ENCODE measurements around the gene DAB2. TPM values are rescaled to one million over a fixed set of nuclear protein-coding genes. Genes with fewer than 3 reads are reported as not detected.

The DAB2 gene
- total RNA-seq, 1 experiment from 2014 or later, result 5.5 TPM

- Histone ChIP-seq H4K20me1 (ENCODE audit: insufficient read depth) (no peaks in the 10 kb centered on the region), H3K79me2 (ENCODE audit: insufficient read depth, low read length) (no peaks in the 10 kb centered on the region), H3K9me2 (ENCODE audit: insufficient read depth) (no peaks in the 10 kb centered on the region), H2AFZ (ENCODE audit: low read depth, low read length, poor library complexity, severe bottlenecking) (no peak overlapping the region), H3K27ac (ENCODE audit: low read depth, low read length) (no peak overlapping the region), H3K4me1 (ENCODE audit: control insufficient read depth in 1 of 2, insufficient read depth in 2 of 2, low read length in 2 of 2) (peaks cover 0 to 7% of the 10 kb centered on the region in 2 experiments; a peak in 1 of 4 replicates), H3K4me2 (ENCODE audit: low read length) (no peak overlapping the region), H3K9ac (ENCODE audit: low read length) (no peak overlapping the region), H3K4me3 (replicated peaks in 1 of 2; ENCODE audit: low read depth in 1 of 2, low read length in 2 of 2) (no peak overlapping the region), H3K36me3 (ENCODE audit: control insufficient read depth in 1 of 2, insufficient read depth in 2 of 2, low read length in 2 of 2) (no peaks in the 10 kb centered on the region), H3K27me3 (ENCODE audit: insufficient read depth, low read length) (no peaks in the 10 kb centered on the region), H3K9me3 (ENCODE audit: control insufficient read depth in 1 of 2, insufficient read depth in 1 of 2, low read depth in 1 of 2, low read length in 2 of 2) (no peaks in the 10 kb centered on the region)
- no TSS peak for BruUV-seq (replicated peaks)
- ChIA-PET CTCF (interaction anchor here (1.1 kb wide), 1 partner anchor 21 kb away, joined by 4 read pairs; no protein-coding TSS in a partner anchor), RAD21 (ENCODE audit: low non-redundant PET in 1 of 2, low total read pairs in 2 of 2, uncharacterized antibody in 2 of 2, unreplicated experiment in 2 of 2) (interaction anchor here in 1 of 2 experiments (0.6 kb wide), 1 partner anchor 193 kb away, joined by 4 read pairs; no protein-coding TSS in a partner anchor), POLR2A (no interaction called here)
- ATAC-seq (no peak), DNase-seq (ENCODE audit: low read depth, low spot score) (no peak)
- no peak for TF ChIP-seq POLR2AphosphoS5 (IDR thresholded peaks at IDR 0.05; ENCODE audit: low read depth, low read length)
- no peak for TF ChIP-seq ZNF274 (IDR thresholded peaks at IDR 0.05; ENCODE audit: low read depth, low read length)
- no peak for TF ChIP-seq SRF (IDR thresholded peaks at IDR 0.05; ENCODE audit: low read depth)
- TF ChIP-seq JUND (IDR thresholded peaks at IDR 0.05), result no peak
- no peak for TF ChIP-seq YY1 (IDR thresholded peaks at IDR 0.05; ENCODE audit: extremely low read depth, insufficient replicate concordance, low read depth, low read length)
- TF ChIP-seq CEBPB (IDR thresholded peaks at IDR 0.05; ENCODE audit: low read depth), result no peak
- TF ChIP-seq ELF1 (IDR thresholded peaks at IDR 0.05; ENCODE audit: borderline replicate concordance, low read depth), result no peak
- no peak for TF ChIP-seq POLR2A (IDR thresholded peaks at IDR 0.05; ENCODE audit: borderline replicate concordance, extremely low read depth, insufficient read depth, insufficient read length)
- TF ChIP-seq EZH2 (IDR thresholded peaks at IDR 0.05), result no peak
- no peak for TF ChIP-seq SP1 (IDR thresholded peaks at IDR 0.05; ENCODE audit: low read depth)
- no peak for TF ChIP-seq SIN3A (IDR thresholded peaks at IDR 0.05; ENCODE audit: low read depth)
- TF ChIP-seq ZFX (IDR thresholded peaks at IDR 0.05), result no peak
- TF ChIP-seq CBX3 (IDR thresholded peaks at IDR 0.05; ENCODE audit: low read depth), result no peak
- TF ChIP-seq, protein P1, sequence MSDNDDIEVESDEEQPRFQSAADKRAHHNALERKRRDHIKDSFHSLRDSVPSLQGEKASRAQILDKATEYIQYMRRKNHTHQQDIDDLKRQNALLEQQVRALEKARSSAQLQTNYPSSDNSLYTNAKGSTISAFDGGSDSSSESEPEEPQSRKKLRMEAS (IDR thresholded peaks at IDR 0.05), result no peak
- TF ChIP-seq, protein P2, sequence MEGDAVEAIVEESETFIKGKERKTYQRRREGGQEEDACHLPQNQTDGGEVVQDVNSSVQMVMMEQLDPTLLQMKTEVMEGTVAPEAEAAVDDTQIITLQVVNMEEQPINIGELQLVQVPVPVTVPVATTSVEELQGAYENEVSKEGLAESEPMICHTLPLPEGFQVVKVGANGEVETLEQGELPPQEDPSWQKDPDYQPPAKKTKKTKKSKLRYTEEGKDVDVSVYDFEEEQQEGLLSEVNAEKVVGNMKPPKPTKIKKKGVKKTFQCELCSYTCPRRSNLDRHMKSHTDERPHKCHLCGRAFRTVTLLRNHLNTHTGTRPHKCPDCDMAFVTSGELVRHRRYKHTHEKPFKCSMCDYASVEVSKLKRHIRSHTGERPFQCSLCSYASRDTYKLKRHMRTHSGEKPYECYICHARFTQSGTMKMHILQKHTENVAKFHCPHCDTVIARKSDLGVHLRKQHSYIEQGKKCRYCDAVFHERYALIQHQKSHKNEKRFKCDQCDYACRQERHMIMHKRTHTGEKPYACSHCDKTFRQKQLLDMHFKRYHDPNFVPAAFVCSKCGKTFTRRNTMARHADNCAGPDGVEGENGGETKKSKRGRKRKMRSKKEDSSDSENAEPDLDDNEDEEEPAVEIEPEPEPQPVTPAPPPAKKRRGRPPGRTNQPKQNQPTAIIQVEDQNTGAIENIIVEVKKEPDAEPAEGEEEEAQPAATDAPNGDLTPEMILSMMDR (IDR thresholded peaks at IDR 0.05 in 2 of 3, conservative IDR thresholded peaks at IDR 0.05 in 1 of 3; ENCODE audit: borderline replicate concordance in 1 of 3, insufficient read depth in 1 of 3, low read depth in 2 of 3, low read length in 2 of 3), result no peak
- no peak for TF ChIP-seq EGR1 (IDR thresholded peaks at IDR 0.05; ENCODE audit: low read depth)
- no peak for TF ChIP-seq EZH2phosphoT487 (IDR thresholded peaks at IDR 0.05; ENCODE audit: borderline replicate concordance)
- no peak for TF ChIP-seq ATF3 (IDR thresholded peaks at IDR 0.05)
- intact Hi-C loops (cut with micrococcal nuclease), result no loop called here
Observed at GRCh38 chr5:39355324-39355723, 69.5 kb downstream of the DAB2 start.

All from HCT116 (cell line).